Esophagus squamous epithelium (tissue), 4 donors: ENCODE data around the gene MUC4.

Experiments used
- CTCF ChIP-seq, 6 experiments: fragments of 450-650 bp in 4 of 6; fragments of 200-600 bp in 2 of 6; sonication (generic) in 2 of 6; IDR thresholded peaks; one replicate each; pipeline ENCODE4 v1.5.1; 2016 to 2019; ENCODE audit warnings: antibody characterized with exemption in 6 of 6, mild to moderate bottlenecking in 4 of 6, moderate library complexity in 4 of 6
- POLR2A ChIP-seq, 4 donors: fragments of 450-650 bp; IDR thresholded peaks; one replicate each; pipeline ENCODE4 v1.6.1; 2017; ENCODE audit warnings: antibody characterized with exemption in 4 of 4, mild to moderate bottlenecking in 4 of 4, moderate library complexity in 3 of 4

GRCh38 chr3:195800240-195800639, 11.5 kb downstream of the MUC4 start:
- TF ChIP-seq CTCF (IDR thresholded peaks at IDR 0.05) = no peak
- no peak for TF ChIP-seq POLR2A (IDR thresholded peaks at IDR 0.05)
